Central memory CD8-positive, alpha-beta T cell (primary cell): ENCODE results near the gene BMX.

Experiments used
- ATAC-seq: fragments of 150-1000 bp; cut with Tn5 transposase; replicated peaks from 2 replicates; pipeline ENCODE4 v1.10.0; 2022; ENCODE audit warnings: mild to moderate bottlenecking, moderate FRiP score, moderate number of reproducible peaks; ENCODE audit not compliant: poor library complexity, severe bottlenecking; ENCODE audit errors: extremely low read depth
- DNase-seq, 2 donors: peaks; one replicate each; pipeline ENCODE4 v3.0.0; 2021; ENCODE audit warnings: low spot score in 2 of 2
- H3K27ac Mint-ChIP-seq: one replicate; pipeline ENCODE4 v1.8.0; 2022; ENCODE audit warnings: low read depth, mild to moderate bottlenecking, moderate library complexity, mixed read lengths
- H3K27me3 Mint-ChIP-seq: one replicate; pipeline ENCODE4 v1.8.0; 2022; ENCODE audit warnings: mixed read lengths
- H3K36me3 Mint-ChIP-seq: one replicate; pipeline ENCODE4 v1.8.0; 2022; ENCODE audit warnings: mild to moderate bottlenecking, moderate library complexity, mixed read lengths; ENCODE audit not compliant: insufficient read depth
- H3K4me1 Mint-ChIP-seq: one replicate; pipeline ENCODE4 v1.8.0; 2022; ENCODE audit warnings: mixed read lengths
- H3K4me3 Mint-ChIP-seq: one replicate; pipeline ENCODE4 v1.8.0; 2022; ENCODE audit warnings: mild to moderate bottlenecking, moderate library complexity, mixed read lengths
- H3K9me3 Mint-ChIP-seq: one replicate; pipeline ENCODE4 v1.8.0; 2022; ENCODE audit warnings: mixed read lengths

Gene BMX

DNA sequence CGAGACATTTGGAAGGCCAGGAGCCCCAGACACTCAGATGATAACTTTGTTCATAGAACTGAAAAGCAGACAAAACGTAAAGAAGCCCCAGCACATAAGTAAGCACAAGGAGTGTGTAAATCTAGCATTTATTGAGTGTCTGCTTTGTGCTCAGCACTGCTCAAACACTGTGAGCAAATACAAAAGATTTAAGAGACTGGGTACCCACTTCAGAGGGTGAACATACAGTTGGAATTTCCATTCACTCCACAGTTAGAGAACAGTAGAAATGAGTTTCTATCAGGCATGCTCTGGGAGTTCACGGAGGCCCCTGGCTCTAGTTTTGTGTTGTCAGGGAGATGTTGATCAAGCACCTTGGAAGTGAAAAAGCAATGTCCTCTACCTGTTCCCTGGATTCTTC is 60.3 kb downstream of the BMX start:
- H3K4me3 Mint-ChIP-seq = no peak overlapping the region
- H3K36me3 Mint-ChIP-seq = no peaks in the 10 kb centered on the region
- peaks cover 20% of the 10 kb centered on the region for H3K27me3 Mint-ChIP-seq
- no peak for DNase-seq
- no peaks in the 10 kb centered on the region for H3K4me1 Mint-ChIP-seq
- no peak for ATAC-seq
- no peaks in the 10 kb centered on the region for H3K9me3 Mint-ChIP-seq
- H3K27ac Mint-ChIP-seq = no peak overlapping the region

DNA sequence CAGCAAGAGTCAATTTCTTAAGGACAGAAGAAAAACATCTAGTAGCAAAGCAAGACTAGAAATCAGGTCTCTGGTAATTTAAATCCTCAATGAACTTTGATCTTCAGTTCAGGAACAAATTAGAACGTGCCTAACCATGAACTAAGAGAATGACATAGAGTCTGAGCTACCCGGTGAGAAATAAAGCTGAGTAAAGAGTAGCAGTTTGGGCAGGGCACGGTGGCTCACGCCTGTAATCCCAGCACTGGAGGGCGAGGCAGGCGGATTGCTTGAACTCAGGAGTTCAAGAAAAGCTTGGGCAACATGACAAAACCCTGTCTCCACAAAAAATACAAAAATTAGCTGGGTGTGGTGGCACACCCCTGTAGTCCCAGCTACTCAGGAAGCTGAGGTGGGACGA is 62.4 kb downstream of the BMX start:
- Mint-ChIP-seq H3K4me1 (no peaks in the 10 kb centered on the region), H3K27me3 (peaks cover 30% of the 10 kb centered on the region), H3K4me3 (no peak overlapping the region), H3K9me3 (no peaks in the 10 kb centered on the region), H3K27ac (no peak overlapping the region), H3K36me3 (no peaks in the 10 kb centered on the region)
- no peak for ATAC-seq
- no peak for DNase-seq

DNA sequence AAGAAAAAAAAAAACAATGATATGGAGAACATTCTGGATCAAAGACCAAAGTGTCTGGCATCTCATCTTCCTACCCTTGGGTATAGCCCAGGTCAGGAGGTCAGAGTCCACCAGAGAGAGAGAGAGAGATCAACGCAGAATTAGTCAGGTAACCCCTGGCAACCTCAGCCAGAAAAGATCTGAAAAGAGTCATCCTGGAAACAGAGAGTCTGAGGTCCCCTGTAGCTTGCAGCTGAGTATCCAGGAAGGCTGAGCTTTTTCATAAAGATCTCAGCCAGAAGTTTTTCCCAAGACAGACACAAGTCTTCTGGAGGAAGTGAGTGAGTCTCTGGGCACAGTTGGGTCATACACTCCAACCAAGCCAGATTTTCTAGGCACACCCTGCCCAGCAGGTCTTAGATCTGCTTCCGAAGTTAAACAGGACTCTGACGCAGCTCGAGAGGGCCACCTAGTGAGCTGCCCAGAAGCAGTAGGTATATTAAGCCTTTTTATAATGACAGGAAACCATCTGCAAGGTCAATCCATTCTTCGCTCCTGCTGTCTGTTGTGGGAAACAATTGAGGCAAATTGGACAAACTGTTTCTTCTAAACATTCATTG is 64.5 kb downstream of the BMX start:
- Mint-ChIP-seq H3K27ac (no peak overlapping the region), H3K9me3 (no peaks in the 10 kb centered on the region), H3K36me3 (no peaks in the 10 kb centered on the region), H3K27me3 (peaks cover 30% of the 10 kb centered on the region), H3K4me3 (no peak overlapping the region), H3K4me1 (no peaks in the 10 kb centered on the region)
- DNase-seq = no peak
- no peak for ATAC-seq

DNA sequence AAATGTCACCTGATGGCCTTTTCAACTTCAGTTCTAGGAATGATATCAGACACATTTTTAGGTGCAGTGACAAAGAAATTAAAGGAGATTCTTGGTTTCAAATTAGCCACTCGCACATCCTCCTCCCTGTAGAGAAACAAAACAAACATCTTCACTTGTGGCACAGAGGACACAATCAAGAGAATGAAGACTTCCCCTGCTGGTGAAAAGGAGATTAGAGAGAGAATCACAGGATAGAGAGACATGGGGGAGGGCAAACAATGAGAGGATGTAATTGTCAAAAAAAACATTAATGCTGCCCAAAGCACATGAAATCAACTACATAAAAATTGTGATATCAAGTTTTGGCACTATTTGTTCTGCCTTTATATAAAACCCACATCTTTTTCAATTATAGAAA is 65.6 kb downstream of the BMX start:
- Mint-ChIP-seq H3K9me3 (no peaks in the 10 kb centered on the region), H3K27ac (no peak overlapping the region), H3K36me3 (no peaks in the 10 kb centered on the region), H3K4me1 (no peaks in the 10 kb centered on the region), H3K4me3 (no peak overlapping the region), H3K27me3 (peaks cover 38% of the 10 kb centered on the region)
- DNase-seq = no peak
- no peak for ATAC-seq

DNA sequence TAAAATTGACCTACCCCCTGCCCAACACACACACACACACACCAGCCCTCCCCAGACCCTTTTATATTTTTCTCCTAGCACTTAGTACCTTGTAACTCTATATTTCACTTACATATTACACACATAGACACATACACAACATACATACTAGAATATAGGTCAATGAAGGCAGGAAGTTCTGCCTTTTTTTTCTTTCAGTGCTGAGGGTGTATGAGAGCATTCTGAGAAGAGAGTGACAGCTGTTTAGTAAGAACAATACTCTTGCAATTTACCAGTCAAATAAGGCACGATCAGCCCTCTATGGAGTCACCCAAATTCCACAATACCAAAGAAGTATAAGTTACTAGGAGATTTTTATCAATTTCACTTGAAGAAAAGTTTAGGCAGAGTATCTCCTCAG is 66.7 kb downstream of the BMX start:
- no peaks in the 10 kb centered on the region for H3K9me3 Mint-ChIP-seq
- H3K27me3 Mint-ChIP-seq = peaks cover 38% of the 10 kb centered on the region
- DNase-seq (no peak), ATAC-seq (no peak)
- H3K27ac Mint-ChIP-seq = no peak overlapping the region
- H3K36me3 Mint-ChIP-seq = no peaks in the 10 kb centered on the region
- no peak overlapping the region for H3K4me3 Mint-ChIP-seq
- no peaks in the 10 kb centered on the region for H3K4me1 Mint-ChIP-seq

DNA sequence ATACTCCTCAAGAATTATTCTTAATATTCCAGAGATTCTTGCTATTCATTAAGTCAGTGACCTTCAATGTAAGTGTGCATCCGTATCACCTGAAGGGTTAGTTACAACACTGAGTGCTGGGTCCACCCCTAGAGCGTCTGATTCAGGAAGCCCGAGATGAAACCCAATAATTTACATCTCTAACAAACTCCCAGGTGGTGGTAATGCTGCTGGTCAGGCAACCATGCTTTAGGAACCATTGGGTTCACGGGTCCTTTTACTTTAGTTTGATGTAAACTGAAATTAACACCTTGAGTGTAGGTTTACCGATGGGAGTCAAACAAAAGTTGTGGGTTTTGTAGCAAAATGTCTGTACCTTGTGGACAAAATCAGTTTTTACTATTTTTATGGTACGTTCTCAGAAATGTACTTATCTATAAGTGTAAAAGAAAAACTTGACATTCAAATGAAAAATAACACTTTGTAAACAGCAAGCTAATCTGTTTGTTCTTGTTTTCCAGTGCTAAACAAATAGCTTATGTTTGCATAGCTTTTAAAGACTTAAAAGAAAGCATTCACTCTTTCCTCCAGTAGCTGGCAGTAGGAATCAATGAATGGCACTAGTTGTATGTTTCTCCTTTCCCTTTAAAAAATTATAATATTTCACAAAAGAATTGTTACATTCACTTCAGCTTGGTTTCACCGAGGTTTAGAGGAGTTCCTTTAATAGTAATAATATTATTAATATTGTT is 67.4 kb downstream of the BMX start:
- H3K27me3 Mint-ChIP-seq = peaks cover 38% of the 10 kb centered on the region
- DNase-seq = no peak

DNA sequence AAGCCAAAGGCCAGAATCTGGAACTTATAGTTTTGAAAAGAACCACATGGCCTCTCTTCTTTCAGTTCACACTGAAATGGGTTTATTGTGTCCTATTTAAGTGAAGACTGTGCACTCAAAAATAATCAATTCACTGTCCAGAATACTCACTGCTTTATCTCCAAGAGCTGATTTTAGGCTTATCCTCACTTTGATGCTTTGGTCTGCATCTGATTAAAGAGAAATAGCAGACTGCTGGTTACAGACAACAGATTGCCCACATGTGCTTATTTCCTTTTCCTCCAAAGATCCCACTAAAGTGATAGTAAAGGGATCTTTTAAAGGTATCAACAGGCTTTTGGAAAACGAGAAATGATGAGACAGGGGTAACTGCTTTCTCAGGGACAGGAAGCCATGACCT is 69.5 kb downstream of the BMX start:
- DNase-seq (no peak), ATAC-seq (no peak)
- H3K4me3 Mint-ChIP-seq = no peak overlapping the region
- no peak overlapping the region for H3K27ac Mint-ChIP-seq
- H3K27me3 Mint-ChIP-seq = peaks cover 42% of the 10 kb centered on the region
- H3K9me3 Mint-ChIP-seq = no peaks in the 10 kb centered on the region
- H3K4me1 Mint-ChIP-seq = no peaks in the 10 kb centered on the region
- no peaks in the 10 kb centered on the region for H3K36me3 Mint-ChIP-seq

More for the DNA sequence above, 67.4 kb downstream of the BMX start:
- Mint-ChIP-seq H3K36me3 (no peaks in the 10 kb centered on the region), H3K27ac (no peak overlapping the region), H3K4me3 (no peak overlapping the region), H3K9me3 (no peaks in the 10 kb centered on the region), H3K4me1 (no peaks in the 10 kb centered on the region)
- ATAC-seq = no peak

DNA sequence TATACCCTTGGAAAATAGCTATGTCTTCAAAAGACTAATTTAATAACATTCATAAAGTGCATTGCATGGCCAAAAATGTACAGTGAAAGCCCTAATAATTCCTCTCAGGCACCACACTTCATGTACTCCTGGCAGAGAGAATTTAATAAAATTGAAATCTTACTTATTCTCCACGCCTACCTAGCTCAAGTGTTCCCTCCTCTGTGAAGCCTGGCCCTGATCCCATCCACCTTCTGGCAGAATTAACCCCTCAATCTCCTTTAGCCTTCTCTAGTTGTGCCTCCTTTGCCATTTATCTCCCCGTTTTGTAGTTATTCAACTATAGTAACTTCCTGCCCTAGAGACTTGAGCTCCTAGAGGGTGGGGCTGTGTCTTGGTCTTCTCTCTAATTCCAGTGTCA is 73.4 kb downstream of the BMX start:
- Mint-ChIP-seq H3K27me3 (peaks cover 32% of the 10 kb centered on the region), H3K4me3 (no peak overlapping the region), H3K9me3 (no peaks in the 10 kb centered on the region), H3K27ac (no peak overlapping the region), H3K4me1 (no peaks in the 10 kb centered on the region), H3K36me3 (no peaks in the 10 kb centered on the region)
- DNase-seq = no peak
- no peak for ATAC-seq

DNA sequence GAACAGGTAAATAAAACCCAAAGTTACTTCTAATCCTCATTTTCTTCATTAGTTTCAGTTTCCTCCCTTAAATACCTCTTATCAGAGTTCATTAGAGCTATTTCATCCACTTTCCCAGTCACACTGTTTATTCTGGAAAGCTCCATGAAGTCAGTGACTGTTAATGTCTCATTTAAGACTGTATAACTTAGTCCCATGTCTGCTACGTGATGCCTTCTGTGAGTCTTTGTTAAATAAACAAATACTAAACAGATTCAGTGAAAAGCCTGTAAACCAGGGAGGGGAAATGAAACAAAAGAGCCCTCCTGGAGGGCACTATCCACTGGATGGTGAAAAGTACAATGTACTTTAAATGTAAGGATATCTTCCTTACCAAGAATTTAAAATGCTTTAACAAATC is 75.4 kb downstream of the BMX start:
- Mint-ChIP-seq H3K36me3 (no peaks in the 10 kb centered on the region), H3K27me3 (peaks cover 22% of the 10 kb centered on the region), H3K4me1 (no peaks in the 10 kb centered on the region), H3K27ac (no peak overlapping the region), H3K9me3 (no peaks in the 10 kb centered on the region), H3K4me3 (no peak overlapping the region)
- ATAC-seq (no peak), DNase-seq (no peak)

DNA sequence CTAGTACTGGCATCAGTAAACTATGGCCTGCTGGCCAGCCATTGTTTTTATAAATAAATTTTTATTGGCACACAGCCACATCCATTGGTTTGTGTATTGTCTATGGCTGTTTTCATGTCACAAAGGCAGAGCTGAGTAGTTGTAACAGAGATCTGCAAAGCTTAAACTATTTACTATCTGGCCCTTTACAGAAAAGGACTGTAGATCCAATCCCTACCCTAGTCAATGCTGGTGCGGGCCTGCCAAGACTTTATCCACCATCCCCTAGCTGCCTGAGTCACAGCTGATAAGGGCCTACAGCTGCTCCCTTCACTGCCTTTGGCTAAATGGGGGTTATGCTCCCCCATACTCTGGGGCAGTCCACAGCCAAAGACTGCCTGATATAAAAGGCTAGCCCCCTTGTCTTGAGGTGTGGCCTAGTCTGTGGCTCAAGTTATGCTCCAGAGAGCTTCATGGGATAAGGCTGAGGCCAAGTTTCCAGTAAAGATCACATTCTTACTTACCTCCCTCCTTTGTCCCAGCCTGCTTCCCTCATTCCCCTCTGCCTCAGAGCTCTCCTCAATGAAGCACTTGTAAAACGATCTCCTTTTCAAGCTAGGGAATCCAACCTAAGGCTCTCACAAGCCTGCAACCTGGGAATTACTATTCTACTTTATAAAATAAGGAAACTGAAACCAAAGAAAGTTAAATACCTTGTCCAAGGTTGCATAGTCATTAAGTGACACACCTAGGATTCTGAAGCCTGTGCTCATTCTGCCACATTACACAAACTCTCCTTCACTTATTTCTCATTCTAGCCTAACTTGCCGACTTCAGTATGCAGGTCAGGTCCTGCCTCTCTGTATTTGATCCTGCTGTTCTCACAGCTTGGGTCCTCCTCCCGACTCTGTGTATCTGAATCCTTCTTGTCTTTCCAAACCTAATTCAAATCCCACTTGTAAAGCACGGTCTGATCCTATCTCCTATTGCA is 79.5 kb downstream of the BMX start:
- no peaks in the 10 kb centered on the region for H3K4me1 Mint-ChIP-seq
- no peaks in the 10 kb centered on the region for H3K9me3 Mint-ChIP-seq
- ATAC-seq (no peak), DNase-seq (no peak)
- no peaks in the 10 kb centered on the region for H3K36me3 Mint-ChIP-seq
- no peak overlapping the region for H3K27ac Mint-ChIP-seq
- H3K4me3 Mint-ChIP-seq = no peak overlapping the region
- H3K27me3 Mint-ChIP-seq = peaks cover 12% of the 10 kb centered on the region

DNA sequence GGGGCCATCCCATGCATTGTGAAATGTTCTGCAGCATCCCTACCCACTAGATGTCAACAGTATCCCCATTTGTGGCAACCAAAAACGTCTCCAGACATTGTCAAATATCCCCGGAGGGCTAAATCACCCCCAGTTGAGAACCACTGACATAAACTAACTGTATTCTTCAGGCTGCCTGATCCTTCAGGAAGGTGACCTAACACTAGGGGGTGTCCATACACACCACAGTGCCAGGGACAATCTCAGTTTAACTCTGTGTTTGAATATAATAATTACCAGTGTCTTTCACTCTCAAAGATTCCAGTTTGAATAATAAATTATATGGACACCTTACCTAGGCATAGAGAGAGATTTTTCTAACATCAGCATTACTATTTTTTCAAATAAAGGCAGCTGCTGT is 93.8 kb downstream of the BMX start:
- H3K4me1 Mint-ChIP-seq = no peaks in the 10 kb centered on the region
- peaks cover 26% of the 10 kb centered on the region for H3K27me3 Mint-ChIP-seq
- no peak for ATAC-seq

DNA sequence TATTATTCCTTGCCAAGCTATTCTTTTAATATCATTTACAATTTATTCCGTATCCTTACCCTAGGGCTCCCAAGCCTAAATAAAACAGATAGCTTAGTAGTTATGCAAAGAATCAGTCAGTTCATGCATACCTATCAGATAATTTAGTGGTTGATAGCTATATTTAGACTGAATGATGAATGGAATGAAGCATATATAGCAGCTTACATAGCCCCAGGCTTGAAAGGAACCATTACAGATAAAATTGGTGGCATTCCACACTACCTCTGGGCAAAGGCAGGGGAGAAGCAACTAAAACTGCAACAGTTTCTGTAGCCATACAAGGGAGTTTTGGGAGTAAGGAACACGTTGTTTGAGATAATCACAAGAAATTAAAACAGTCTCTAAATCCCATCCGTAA is 97.4 kb downstream of the BMX start:
- Mint-ChIP-seq H3K9me3 (no peaks in the 10 kb centered on the region), H3K27ac (no peak overlapping the region), H3K27me3 (peaks cover 34% of the 10 kb centered on the region), H3K4me1 (no peaks in the 10 kb centered on the region), H3K4me3 (no peak overlapping the region), H3K36me3 (peaks cover 3% of the 10 kb centered on the region)
- ATAC-seq = no peak
- DNase-seq = no peak

More for the DNA sequence above, 93.8 kb downstream of the BMX start:
- no peak overlapping the region for H3K27ac Mint-ChIP-seq
- no peak overlapping the region for H3K4me3 Mint-ChIP-seq
- no peaks in the 10 kb centered on the region for H3K36me3 Mint-ChIP-seq
- H3K9me3 Mint-ChIP-seq = no peaks in the 10 kb centered on the region
- DNase-seq = no peak
